Tongue (tissue), 2 donors: ENCODE data around the gene STEAP1. TPM values are rescaled to one million over a fixed set of nuclear protein-coding genes. Genes with fewer than 3 reads are reported as not detected.

Experiments used
- DNase-seq: peaks from one replicate; pipeline ENCODE4 v3.0.0-alpha.2; 2015
- total RNA-seq: library from RNA; depleted of rRNA; stranded (reverse); fragments of >200 nt; gene quantifications from one replicate; pipeline ENCODE4 v1.2.3, GENCODE V29; 2014

The STEAP1 gene
- total RNA-seq, 1 donor from 2014 or later: 13.8 TPM

DNA sequence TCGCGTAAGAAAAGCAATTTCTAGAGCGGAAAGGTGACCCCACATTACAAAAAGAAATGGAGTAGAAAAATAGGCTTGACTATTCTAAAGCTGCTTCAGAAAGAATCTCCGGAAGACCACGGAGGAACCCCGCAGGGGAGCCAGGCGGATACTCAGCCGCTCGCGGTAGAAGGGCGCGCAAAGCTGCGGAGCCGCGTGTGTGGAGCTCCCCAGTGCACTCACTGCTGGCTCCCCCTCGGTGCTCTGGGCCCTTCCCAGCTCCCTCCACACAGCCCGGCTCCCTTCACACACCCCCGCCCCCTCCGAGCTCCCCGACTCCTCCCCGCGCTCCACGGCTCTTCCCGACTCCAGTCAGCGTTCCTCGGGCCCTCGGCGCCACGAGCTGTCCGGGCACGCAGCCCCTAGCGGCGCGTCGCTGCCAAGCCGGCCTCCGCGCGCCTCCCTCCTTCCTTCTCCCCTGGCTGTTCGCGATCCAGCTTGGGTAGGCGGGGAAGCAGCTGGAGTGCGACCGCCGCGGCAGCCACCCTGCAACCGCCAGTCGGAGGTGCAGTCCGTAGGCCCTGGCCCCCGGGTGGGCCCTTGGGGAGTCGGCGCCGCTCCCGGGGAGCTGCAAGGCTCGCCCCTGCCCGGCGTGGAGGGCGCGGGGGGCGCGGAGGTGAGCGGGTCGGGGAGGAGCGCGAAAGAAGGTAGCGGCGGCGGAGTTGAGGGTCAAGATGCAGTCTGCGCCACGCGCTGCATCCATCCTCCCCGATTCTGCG is 57.3 kb downstream of the STEAP1 start, which contains the start of gene STEAP2:
TSS of gene STEAP2 (plus strand) at position 350 of the 758 bp plus-strand sequence. CDS start 13,343 bp downstream, outside the sequence.
- peak; percentile 96 for DNase-seq

DNA sequence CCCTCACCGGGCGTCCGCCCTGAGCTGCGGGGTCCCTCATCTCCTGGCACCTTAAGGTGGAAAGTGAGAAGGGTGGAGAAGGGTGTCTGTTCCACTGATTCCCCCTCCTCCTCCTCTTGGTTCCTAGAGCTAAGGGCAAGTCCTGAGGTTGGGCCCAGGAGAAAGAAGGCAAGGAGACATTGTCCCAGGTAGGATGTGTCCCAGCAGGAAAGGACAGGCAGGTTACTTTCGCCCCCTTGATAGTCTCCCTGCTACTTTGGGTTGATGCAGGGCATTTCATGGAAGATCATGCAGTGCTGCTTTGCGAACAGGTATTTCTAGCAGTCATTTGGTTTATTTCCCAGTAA is 57.9 kb downstream of the STEAP1 start:
- DNase-seq: no peak

DNA sequence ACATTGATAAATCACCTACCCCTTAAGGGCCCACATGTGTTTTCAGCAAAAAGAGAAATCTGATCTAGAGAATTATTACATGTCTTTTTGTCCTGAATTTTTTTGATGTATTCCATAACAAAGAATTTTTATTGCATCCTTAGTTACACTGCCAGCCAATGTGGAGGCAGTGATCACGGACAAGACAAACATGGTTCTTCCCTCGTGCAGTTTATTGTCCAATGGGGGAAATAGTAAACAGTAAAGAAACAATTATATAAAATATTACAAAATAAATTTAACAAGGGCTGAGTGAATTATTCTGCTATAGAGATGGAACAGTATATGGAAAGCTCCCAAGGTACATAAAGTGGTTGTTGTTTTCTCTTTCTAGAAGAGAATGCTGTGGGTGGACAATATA is 59.3 kb downstream of the STEAP1 start:
- no peak for DNase-seq

Other genes starting within 250 kb of the STEAP1 start
- gene STEAP2, start 57.3 kb downstream of the STEAP1 start, total RNA-seq: 15.5 TPM
- 8.0 TPM for gene CFAP69, start 90.7 kb downstream of the STEAP1 start, total RNA-seq
- gene FAM237B, start 166.8 kb downstream of the STEAP1 start, total RNA-seq: not detected
- gene GTPBP10, start 192.2 kb downstream of the STEAP1 start, total RNA-seq: 16.1 TPM
- 26.9 TPM for gene CLDN12, start 249.0 kb downstream of the STEAP1 start, total RNA-seq